ENCODE results near the gene ENPP1. TPM values are rescaled to one million over a fixed set of nuclear protein-coding genes. Genes with fewer than 3 reads are reported as not detected.

ENPP1 gene
- total RNA-seq, 2 experiments from 2014 or later = 0.34 TPM; not detected in 1

- ChIA-PET POLR2A (interaction anchor here (1.0 to 1.2 kb wide), 2 partner anchors 9 to 239 kb away, joined by 3 to 4 read pairs; no protein-coding TSS in a partner anchor), CTCF (ENCODE audit: unreplicated experiment) (no interaction called here)
- no TSS peak for BruUV-seq (replicated peaks)
- no peak for DNase-seq (ENCODE audit: low spot score)
- no peak overlapping the region for H3K27ac ChIP-seq (ENCODE audit: low read depth, low read length, poor library complexity, severe bottlenecking)
- no peaks in the 10 kb centered on the region for H3K36me3 ChIP-seq (ENCODE audit: insufficient read depth, low read length)
- H2AFZ ChIP-seq (ENCODE audit: low read length) = no peak overlapping the region
- intact Hi-C loops (cut with micrococcal nuclease; ENCODE audit: unreplicated experiment) = no loop called here
- H3K79me2 ChIP-seq (ENCODE audit: insufficient read depth, low read depth, low read length) = no peaks in the 10 kb centered on the region
- H3K4me1 ChIP-seq (ENCODE audit: insufficient read depth, low read length, poor library complexity, severe bottlenecking) = no peaks in the 10 kb centered on the region
- H4K20me1 ChIP-seq (ENCODE audit: insufficient read depth, low read length) = no peaks in the 10 kb centered on the region
- no peaks in the 10 kb centered on the region for H3K9me3 ChIP-seq (ENCODE audit: low read length)
- H3K4me3 ChIP-seq (ENCODE audit: low read depth, low read length, poor library complexity, severe bottlenecking) = no peak overlapping the region
- no peaks in the 10 kb centered on the region for H3K9me2 ChIP-seq (ENCODE audit: insufficient read depth, low read length)
- TF ChIP-seq, protein P1, sequence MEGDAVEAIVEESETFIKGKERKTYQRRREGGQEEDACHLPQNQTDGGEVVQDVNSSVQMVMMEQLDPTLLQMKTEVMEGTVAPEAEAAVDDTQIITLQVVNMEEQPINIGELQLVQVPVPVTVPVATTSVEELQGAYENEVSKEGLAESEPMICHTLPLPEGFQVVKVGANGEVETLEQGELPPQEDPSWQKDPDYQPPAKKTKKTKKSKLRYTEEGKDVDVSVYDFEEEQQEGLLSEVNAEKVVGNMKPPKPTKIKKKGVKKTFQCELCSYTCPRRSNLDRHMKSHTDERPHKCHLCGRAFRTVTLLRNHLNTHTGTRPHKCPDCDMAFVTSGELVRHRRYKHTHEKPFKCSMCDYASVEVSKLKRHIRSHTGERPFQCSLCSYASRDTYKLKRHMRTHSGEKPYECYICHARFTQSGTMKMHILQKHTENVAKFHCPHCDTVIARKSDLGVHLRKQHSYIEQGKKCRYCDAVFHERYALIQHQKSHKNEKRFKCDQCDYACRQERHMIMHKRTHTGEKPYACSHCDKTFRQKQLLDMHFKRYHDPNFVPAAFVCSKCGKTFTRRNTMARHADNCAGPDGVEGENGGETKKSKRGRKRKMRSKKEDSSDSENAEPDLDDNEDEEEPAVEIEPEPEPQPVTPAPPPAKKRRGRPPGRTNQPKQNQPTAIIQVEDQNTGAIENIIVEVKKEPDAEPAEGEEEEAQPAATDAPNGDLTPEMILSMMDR (conservative IDR thresholded peaks at IDR 0.05; ENCODE audit: low read length) = no peak
- no peak for TF ChIP-seq EZH2phosphoT487 (IDR thresholded peaks at IDR 0.05; ENCODE audit: borderline replicate concordance, low read depth, low read length)
- no peak overlapping the region for H3K4me2 ChIP-seq (ENCODE audit: low read length)
These were observed 34.4 kb upstream of the ENPP1 start for GRCh38 chr6:131773284-131773950.

DNA sequence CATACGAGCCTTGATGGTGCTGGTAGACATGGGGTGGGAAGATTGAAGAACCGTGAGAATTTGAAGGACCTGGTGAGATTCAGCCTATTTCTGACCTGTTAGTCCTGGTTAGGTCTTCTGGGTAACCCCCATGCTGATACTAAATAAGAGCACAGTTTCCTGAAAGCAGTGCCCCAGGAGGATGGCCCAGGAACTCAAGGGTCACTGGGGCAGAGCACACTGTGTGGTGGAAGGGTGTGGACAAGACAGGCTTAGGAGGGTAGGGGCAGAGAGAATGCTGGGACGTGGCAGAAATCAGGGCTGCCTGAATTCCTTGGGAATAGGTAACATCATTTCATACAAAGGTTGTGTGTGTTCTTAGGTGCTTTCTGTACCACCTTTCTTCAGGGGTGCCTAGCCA lies 31.9 kb upstream of the ENPP1 start:
- Histone ChIP-seq H3K9me2 (ENCODE audit: insufficient read depth, low read length) (no peaks in the 10 kb centered on the region), H3K4me3 (ENCODE audit: low read depth, low read length, poor library complexity, severe bottlenecking) (no peak overlapping the region), H2AFZ (ENCODE audit: low read length) (no peak overlapping the region), H3K4me2 (ENCODE audit: low read length) (no peak overlapping the region), H3K36me3 (ENCODE audit: insufficient read depth, low read length) (no peaks in the 10 kb centered on the region), H3K9me3 (ENCODE audit: low read length) (no peaks in the 10 kb centered on the region), H3K27ac (ENCODE audit: low read depth, low read length, poor library complexity, severe bottlenecking) (no peak overlapping the region), H3K4me1 (ENCODE audit: insufficient read depth, low read length, poor library complexity, severe bottlenecking) (no peaks in the 10 kb centered on the region), H3K79me2 (ENCODE audit: insufficient read depth, low read depth, low read length) (no peaks in the 10 kb centered on the region), H4K20me1 (ENCODE audit: insufficient read depth, low read length) (no peaks in the 10 kb centered on the region)
- no peak for DNase-seq (ENCODE audit: low spot score)
- intact Hi-C loops (cut with micrococcal nuclease; ENCODE audit: unreplicated experiment) = no loop called here
- CTCF ChIA-PET (ENCODE audit: unreplicated experiment) = no interaction called here
- TF ChIP-seq, protein P1 (conservative IDR thresholded peaks at IDR 0.05; ENCODE audit: low read length) = no peak
- no peak for TF ChIP-seq EZH2phosphoT487 (IDR thresholded peaks at IDR 0.05; ENCODE audit: borderline replicate concordance, low read depth, low read length)
- BruUV-seq (replicated peaks) = no TSS peak
- POLR2A ChIA-PET = no interaction called here

DNA sequence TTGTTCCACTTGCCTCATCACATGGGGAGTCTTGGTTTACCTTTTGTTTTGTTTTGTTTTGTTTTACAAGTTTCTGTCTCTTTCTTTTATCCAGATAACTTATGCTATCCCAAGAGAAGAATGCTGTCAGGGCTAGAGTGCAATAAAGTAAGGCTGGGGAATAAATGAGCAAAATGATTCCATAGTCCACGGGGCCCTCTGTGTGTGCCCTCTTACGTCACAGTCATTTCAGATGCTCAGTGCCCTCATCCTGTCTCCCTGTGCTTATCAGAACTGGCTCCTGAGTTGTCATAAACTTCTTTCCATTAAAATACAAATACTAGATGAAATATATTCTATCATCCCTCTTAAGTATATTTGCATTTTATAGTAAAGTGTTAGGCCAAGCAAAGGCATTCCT lies 30.8 kb upstream of the ENPP1 start:
- Histone ChIP-seq H4K20me1 (ENCODE audit: insufficient read depth, low read length) (no peaks in the 10 kb centered on the region), H3K9me3 (ENCODE audit: low read length) (no peaks in the 10 kb centered on the region), H3K9me2 (ENCODE audit: insufficient read depth, low read length) (no peaks in the 10 kb centered on the region), H3K4me2 (ENCODE audit: low read length) (no peak overlapping the region), H3K27ac (ENCODE audit: low read depth, low read length, poor library complexity, severe bottlenecking) (no peak overlapping the region), H3K4me1 (ENCODE audit: insufficient read depth, low read length, poor library complexity, severe bottlenecking) (no peaks in the 10 kb centered on the region), H2AFZ (ENCODE audit: low read length) (no peak overlapping the region), H3K79me2 (ENCODE audit: insufficient read depth, low read depth, low read length) (no peaks in the 10 kb centered on the region), H3K36me3 (ENCODE audit: insufficient read depth, low read length) (no peaks in the 10 kb centered on the region), H3K4me3 (ENCODE audit: low read depth, low read length, poor library complexity, severe bottlenecking) (no peak overlapping the region)
- no peak for DNase-seq (ENCODE audit: low spot score)
- intact Hi-C loops (cut with micrococcal nuclease; ENCODE audit: unreplicated experiment) = no loop called here
- TF ChIP-seq EZH2phosphoT487 (IDR thresholded peaks at IDR 0.05; ENCODE audit: borderline replicate concordance, low read depth, low read length) = no peak
- TF ChIP-seq, protein P1 (conservative IDR thresholded peaks at IDR 0.05; ENCODE audit: low read length) = no peak
- no TSS peak for BruUV-seq (replicated peaks)
- ChIA-PET CTCF (ENCODE audit: unreplicated experiment) (no interaction called here), POLR2A (no interaction called here)

Measured in OCI-LY7 (cell line).